Chondrocyte (in vitro differentiated cells): ENCODE data around the gene GJE1. TPM values are rescaled to one million over a fixed set of nuclear protein-coding genes. Genes with fewer than 3 reads are reported as not detected.
A peak's percentile ranks its signal among the peaks of the same experiment; 100 is the strongest.
"Not testable (repeated sequence)": the region's sequence is repeated elsewhere in the genome, so short reads cannot be mapped to it uniquely, and the experiment has no call there.

Source experiments
- DNase-seq: peaks from one replicate; pipeline ENCODE4 v3.0.0; 2021; ENCODE audit warnings: mixed read lengths, low spot score
- H3K27ac Mint-ChIP-seq: one replicate; pipeline ENCODE4 v1.8.0; 2021; ENCODE audit warnings: mild to moderate bottlenecking, moderate library complexity, mixed read lengths; ENCODE audit not compliant: unreplicated experiment
- H3K27me3 Mint-ChIP-seq: 2 replicates; pipeline ENCODE4 v1.8.0; 2021; ENCODE audit warnings: low read depth, mixed read lengths
- H3K36me3 Mint-ChIP-seq: 2 replicates; pipeline ENCODE4 v1.8.0; 2021; ENCODE audit warnings: low read depth, mixed read lengths
- H3K4me1 Mint-ChIP-seq: 2 replicates; pipeline ENCODE4 v1.8.0; 2021; ENCODE audit warnings: low read depth, mild to moderate bottlenecking, mixed read lengths
- H3K4me3 Mint-ChIP-seq: one replicate; pipeline ENCODE4 v1.8.0; 2021; ENCODE audit warnings: mild to moderate bottlenecking, moderate library complexity, mixed read lengths; ENCODE audit not compliant: unreplicated experiment
- H3K9me3 Mint-ChIP-seq: 2 replicates; pipeline ENCODE4 v1.8.0; 2021; ENCODE audit warnings: low read depth, mixed read lengths
- total RNA-seq: library from RNA; stranded (reverse); gene quantifications from 3 replicates; pipeline ENCODE4 v1.2.1, GENCODE V29; 2021
- TF ChIP-seq, protein P1 (sequence below): fragments of 200-600 bp; sonication (generic); IDR thresholded peaks from 2 replicates; pipeline ENCODE4 v1.5.0; 2021; ENCODE audit warnings: antibody characterized with exemption, mild to moderate bottlenecking, moderate library complexity

GJE1 gene
- total RNA-seq, 1 donor from 2014 or later, result not detected

DNA sequence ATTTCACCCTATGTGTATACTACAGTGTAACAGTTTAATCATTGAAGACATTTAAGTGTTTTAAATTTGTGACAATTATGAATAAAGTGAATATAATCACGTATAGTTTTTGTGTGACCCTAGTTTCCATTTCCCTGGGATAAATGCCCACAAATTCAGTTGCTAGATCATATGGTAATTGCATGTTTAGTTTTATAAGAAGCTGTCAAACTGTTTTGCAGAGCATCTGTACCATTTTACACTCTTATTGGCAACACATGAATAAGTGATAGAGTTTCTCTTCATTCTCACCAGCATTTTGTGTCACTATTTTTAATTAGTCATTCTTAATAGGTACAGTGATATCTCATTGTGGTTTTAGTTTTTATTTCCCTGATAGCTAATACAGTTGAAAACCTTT is 21.6 kb downstream of the GJE1 start:
- no peak for DNase-seq
- Mint-ChIP-seq H3K27ac (no peak overlapping the region), H3K9me3 (no peaks in the 10 kb centered on the region), H3K36me3 (no peaks in the 10 kb centered on the region), H3K4me3 (no peak overlapping the region), H3K4me1 (peaks cover 29% of the 10 kb centered on the region), H3K27me3 (no peaks in the 10 kb centered on the region)
- TF ChIP-seq, protein P1, sequence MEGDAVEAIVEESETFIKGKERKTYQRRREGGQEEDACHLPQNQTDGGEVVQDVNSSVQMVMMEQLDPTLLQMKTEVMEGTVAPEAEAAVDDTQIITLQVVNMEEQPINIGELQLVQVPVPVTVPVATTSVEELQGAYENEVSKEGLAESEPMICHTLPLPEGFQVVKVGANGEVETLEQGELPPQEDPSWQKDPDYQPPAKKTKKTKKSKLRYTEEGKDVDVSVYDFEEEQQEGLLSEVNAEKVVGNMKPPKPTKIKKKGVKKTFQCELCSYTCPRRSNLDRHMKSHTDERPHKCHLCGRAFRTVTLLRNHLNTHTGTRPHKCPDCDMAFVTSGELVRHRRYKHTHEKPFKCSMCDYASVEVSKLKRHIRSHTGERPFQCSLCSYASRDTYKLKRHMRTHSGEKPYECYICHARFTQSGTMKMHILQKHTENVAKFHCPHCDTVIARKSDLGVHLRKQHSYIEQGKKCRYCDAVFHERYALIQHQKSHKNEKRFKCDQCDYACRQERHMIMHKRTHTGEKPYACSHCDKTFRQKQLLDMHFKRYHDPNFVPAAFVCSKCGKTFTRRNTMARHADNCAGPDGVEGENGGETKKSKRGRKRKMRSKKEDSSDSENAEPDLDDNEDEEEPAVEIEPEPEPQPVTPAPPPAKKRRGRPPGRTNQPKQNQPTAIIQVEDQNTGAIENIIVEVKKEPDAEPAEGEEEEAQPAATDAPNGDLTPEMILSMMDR, result no peak

DNA sequence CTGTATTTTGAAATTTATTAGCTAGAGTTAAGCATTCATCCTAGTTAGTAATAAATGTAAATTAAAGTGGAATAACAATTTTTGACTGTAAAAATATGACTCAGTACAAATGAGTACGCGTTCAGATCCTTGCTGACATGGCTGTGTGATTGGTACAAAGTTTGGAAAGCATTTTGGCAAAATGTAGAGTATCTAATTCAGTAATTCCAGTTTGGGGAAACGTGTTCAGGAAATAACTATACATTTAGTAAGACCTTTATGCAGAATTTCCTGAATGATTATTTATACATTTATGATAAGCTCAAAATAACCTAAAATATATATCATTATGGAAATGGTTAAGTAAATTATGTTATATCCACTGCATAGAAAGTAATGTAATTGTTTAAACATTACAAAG is 22.4 kb downstream of the GJE1 start:
- Mint-ChIP-seq H3K9me3 (no peaks in the 10 kb centered on the region), H3K4me3 (no peak overlapping the region), H3K27me3 (no peaks in the 10 kb centered on the region)

DNA sequence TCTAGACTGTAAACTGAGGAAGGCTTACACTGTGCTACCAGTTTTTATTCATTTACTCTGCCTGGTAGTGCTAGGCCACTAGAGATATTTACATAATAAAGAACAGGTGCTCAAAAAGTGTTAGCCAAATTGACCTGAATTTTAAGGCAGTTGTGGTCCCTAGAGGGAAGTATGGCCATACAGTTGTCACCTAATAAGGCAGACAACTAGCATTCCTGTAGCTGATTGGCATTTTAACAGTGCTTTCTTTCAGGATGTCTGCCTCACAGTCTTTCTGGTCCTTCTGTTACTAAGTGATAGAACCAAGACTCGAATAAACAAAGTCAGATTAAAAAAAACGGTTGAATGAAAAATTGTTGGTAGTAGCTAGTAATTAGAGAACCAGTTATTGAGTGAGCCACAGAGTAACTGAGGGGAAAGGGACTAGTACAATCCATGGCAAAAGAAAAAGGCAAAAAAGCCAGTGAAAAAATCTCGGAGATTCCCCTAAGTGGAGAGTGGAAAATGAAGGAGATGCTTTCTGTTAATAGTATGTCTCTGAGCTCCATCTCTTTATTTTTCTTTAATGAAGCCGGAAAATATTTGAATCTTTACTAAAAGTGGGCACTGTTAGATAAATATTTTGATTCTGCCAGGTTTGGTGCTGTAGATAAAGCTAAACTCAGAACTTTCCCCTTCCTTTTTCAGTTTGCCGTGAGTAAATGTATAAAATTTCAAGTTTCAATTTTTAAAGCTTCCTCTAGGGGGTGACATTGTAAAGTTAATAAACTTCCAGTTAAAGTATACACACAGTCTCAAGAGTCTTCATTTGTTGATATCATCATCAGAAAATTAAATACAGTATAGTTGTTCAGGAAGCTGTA is 23.4 kb downstream of the GJE1 start:
- no peaks in the 10 kb centered on the region for H3K9me3 Mint-ChIP-seq
- TF ChIP-seq, protein P1, result peak; percentile 86
- peaks cover 26% of the 10 kb centered on the region for H3K4me1 Mint-ChIP-seq
- no peaks in the 10 kb centered on the region for H3K36me3 Mint-ChIP-seq
- H3K4me3 Mint-ChIP-seq, result peak overlapping the region; percentile 44
- H3K27me3 Mint-ChIP-seq, result no peaks in the 10 kb centered on the region
- no peak for DNase-seq
- H3K27ac Mint-ChIP-seq, result peak overlapping the region; percentile 70

More for the DNA sequence above, 22.4 kb downstream of the GJE1 start:
- TF ChIP-seq, protein P1, result no peak
- no peak for DNase-seq
- Mint-ChIP-seq H3K36me3 (no peaks in the 10 kb centered on the region), H3K27ac (no peak overlapping the region), H3K4me1 (peaks cover 23% of the 10 kb centered on the region)

DNA sequence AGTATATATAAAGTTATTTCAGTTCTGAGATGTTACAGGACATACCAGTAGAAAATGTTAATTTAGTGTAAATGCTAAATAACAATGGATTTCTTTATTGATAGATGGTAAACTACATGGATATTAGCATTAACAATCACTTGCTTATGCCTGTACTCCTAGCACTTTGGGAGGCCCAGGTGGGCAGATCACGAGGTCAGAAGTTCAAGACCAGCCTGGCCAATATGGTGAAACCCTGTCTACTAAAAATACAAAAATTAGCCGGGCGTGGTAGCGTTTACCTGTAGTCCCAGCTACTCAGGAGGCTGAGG is 24.0 kb downstream of the GJE1 start:
- H3K9me3 Mint-ChIP-seq, H3K27ac Mint-ChIP-seq, DNase-seq, H3K36me3 Mint-ChIP-seq, H3K27me3 Mint-ChIP-seq, H3K4me3 Mint-ChIP-seq: not testable (repeated sequence)
- peaks cover 26% of the 10 kb centered on the region for H3K4me1 Mint-ChIP-seq

DNA sequence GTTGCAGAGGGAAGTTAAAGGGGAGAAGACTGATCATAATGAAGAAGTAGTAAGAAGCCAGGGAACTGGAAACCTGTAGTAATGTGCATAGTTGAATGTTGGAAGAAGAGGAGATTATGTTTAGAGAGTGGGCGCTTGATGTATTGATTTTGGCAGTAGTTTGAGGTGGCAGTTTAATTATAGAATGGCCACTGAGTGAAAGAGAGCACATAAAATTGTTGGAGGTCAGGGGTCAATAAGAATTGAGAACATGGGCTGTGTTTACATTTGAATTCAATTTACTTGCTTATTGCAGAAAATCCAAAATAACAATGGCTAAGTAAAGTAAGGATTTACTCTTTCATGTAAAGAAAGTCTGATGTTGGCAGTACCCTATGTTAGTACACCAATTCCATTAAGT is 30.1 kb downstream of the GJE1 start:
- H3K9me3 Mint-ChIP-seq, result no peaks in the 10 kb centered on the region
- no peaks in the 10 kb centered on the region for H3K27me3 Mint-ChIP-seq
- peaks cover 3% of the 10 kb centered on the region for H3K36me3 Mint-ChIP-seq
- H3K27ac Mint-ChIP-seq, result peak overlapping the region; percentile 2
- H3K4me3 Mint-ChIP-seq, result no peak overlapping the region
- TF ChIP-seq, protein P1, result no peak
- H3K4me1 Mint-ChIP-seq, result peaks cover 23% of the 10 kb centered on the region
- DNase-seq, result no peak

DNA sequence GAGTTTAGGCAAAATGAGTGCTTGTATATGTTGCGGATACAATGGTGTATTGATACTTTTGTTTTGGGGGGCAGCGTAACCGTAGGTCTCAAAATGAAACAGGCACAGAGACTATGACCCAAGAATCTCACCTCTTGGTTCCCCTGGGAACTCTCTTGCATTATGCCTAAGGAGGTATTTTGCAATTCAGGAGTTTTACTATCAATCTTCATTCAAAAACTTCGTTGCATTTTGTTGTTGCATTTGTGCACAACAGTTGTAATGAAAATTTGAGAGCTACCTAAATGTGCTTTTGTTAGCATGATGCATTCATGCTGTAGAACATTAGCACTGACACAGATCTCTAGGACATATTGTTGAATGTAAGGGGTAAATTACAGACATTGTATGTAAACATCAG is 32.5 kb downstream of the GJE1 start:
- Mint-ChIP-seq H3K27me3 (no peaks in the 10 kb centered on the region), H3K27ac (no peak overlapping the region), H3K4me3 (no peak overlapping the region), H3K4me1 (peaks cover 23% of the 10 kb centered on the region), H3K9me3 (no peaks in the 10 kb centered on the region), H3K36me3 (peaks cover 6% of the 10 kb centered on the region)
- no peak for DNase-seq
- TF ChIP-seq, protein P1, result no peak
